HG03135 (cell line): ENCODE data around the gene COP1.

Experiments used
- ATAC-seq: cut with Tn5 transposase; IDR thresholded peaks from one replicate; pipeline ENCODE4 v1.9.1; 2021; ENCODE audit warnings: mild to moderate bottlenecking, moderate library complexity; ENCODE audit not compliant: unreplicated experiment

The COP1 gene

GRCh38 chr1:175978476-175978875 lies 228.6 kb downstream of the COP1 start:
- no peak for ATAC-seq

- no peak for ATAC-seq
Observed at GRCh38 chr1:175976865-175977642, 230.0 kb downstream of the COP1 start.

GRCh38 chr1:175969231-175969630 lies 237.9 kb downstream of the COP1 start:
- ATAC-seq: no peak

GRCh38 chr1:175968486-175969172 lies 238.5 kb downstream of the COP1 start:
- no peak for ATAC-seq

- no peak for ATAC-seq
Observed at GRCh38 chr1:175963740-175964139, 243.3 kb downstream of the COP1 start.

- ATAC-seq: no peak
Observed at GRCh38 chr1:175960169-175960568, 246.9 kb downstream of the COP1 start.

- no peak for ATAC-seq
Observed at GRCh38 chr1:175951627-175952026, 255.5 kb downstream of the COP1 start.

GRCh38 chr1:175947771-175948170 lies 259.3 kb downstream of the COP1 start:
- ATAC-seq: no peak

- ATAC-seq: no peak
Observed at GRCh38 chr1:175944591-175944990, 262.5 kb downstream of the COP1 start.

GRCh38 chr1:175941164-175941563 lies 265.9 kb downstream of the COP1 start:
- ATAC-seq: no peak

GRCh38 chr1:175936736-175937135 lies 270.4 kb downstream of the COP1 start:
- ATAC-seq: no peak

- ATAC-seq: no peak
Observed at GRCh38 chr1:175935566-175936115, 271.4 kb downstream of the COP1 start.

- no peak for ATAC-seq
Observed at GRCh38 chr1:175935166-175935565, 271.9 kb downstream of the COP1 start.

GRCh38 chr1:175933801-175934200 lies 273.3 kb downstream of the COP1 start:
- ATAC-seq: no peak

- ATAC-seq: no peak
Observed at GRCh38 chr1:175927944-175928343, 279.1 kb downstream of the COP1 start.

GRCh38 chr1:175922254-175922881 lies 284.7 kb downstream of the COP1 start:
- no peak for ATAC-seq

GRCh38 chr1:175920381-175920780 lies 286.7 kb downstream of the COP1 start:
- no peak for ATAC-seq

- ATAC-seq: no peak
Observed at GRCh38 chr1:175919001-175919400, 288.1 kb downstream of the COP1 start.

- ATAC-seq: no peak
Observed at GRCh38 chr1:175918364-175918801, 288.7 kb downstream of the COP1 start.

GRCh38 chr1:175914115-175914514 lies 293.0 kb downstream of the COP1 start:
- ATAC-seq: no peak

GRCh38 chr1:175911138-175911537 lies 295.9 kb downstream of the COP1 start:
- no peak for ATAC-seq

GRCh38 chr1:175906370-175906769 lies 300.7 kb downstream of the COP1 start:
- ATAC-seq: no peak
